AG09319 (cell line): ENCODE data around the gene BPGM.
A peak's percentile ranks its signal among the peaks of the same experiment; 100 is the strongest.

Experiments used
- DNase-seq: peaks from one replicate; pipeline ENCODE4 v3.0.0-alpha.2; 2010; ENCODE audit warnings: low read depth; ENCODE audit errors: extremely low read depth
- TF ChIP-seq, protein P1 (sequence below): IDR thresholded peaks from 2 replicates; pipeline ENCODE4 v1.5.1; 2011; ENCODE audit warnings: low read depth, mild to moderate bottlenecking, inconsistent platforms, low read length, moderate library complexity

BPGM gene

DNA sequence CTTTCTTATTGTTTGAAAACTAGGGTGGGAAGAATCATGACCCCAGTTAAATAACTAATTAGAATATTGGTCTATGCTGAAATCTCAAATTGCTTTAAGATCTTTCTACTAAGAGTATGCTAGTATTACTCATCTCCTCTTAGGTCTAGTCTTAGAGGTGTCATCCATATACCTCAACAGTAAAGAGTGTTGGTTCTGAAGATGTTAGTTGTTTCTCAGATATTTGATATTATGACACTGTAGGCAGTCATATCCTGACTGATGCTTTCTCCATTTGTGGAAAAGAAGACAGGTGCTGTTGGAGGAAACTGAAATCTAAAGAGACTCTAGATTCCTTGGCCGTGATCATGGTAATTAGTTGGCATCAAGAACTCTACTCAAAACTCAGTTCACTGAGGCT lies 21.2 kb downstream of the BPGM start:
- DNase-seq, result no peak
- TF ChIP-seq, protein P1, sequence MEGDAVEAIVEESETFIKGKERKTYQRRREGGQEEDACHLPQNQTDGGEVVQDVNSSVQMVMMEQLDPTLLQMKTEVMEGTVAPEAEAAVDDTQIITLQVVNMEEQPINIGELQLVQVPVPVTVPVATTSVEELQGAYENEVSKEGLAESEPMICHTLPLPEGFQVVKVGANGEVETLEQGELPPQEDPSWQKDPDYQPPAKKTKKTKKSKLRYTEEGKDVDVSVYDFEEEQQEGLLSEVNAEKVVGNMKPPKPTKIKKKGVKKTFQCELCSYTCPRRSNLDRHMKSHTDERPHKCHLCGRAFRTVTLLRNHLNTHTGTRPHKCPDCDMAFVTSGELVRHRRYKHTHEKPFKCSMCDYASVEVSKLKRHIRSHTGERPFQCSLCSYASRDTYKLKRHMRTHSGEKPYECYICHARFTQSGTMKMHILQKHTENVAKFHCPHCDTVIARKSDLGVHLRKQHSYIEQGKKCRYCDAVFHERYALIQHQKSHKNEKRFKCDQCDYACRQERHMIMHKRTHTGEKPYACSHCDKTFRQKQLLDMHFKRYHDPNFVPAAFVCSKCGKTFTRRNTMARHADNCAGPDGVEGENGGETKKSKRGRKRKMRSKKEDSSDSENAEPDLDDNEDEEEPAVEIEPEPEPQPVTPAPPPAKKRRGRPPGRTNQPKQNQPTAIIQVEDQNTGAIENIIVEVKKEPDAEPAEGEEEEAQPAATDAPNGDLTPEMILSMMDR, result no peak

DNA sequence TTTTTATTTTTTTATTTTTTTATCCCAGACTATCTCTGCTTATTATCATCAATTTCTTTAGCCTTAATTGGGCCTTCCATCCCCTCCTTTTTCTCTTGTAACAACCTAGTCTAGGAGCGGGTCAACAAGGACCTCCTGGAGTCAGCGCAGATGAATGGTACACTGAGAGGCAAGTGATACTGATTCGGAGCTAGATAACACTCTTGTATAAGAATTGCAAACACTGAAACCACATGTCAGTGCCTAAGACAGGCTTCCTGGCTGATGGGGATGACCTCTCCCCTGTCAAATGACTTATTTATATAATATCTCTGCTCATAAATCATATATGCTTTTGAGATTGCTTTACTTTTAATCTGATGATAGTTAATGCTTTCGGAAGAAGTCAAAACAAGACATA lies 22.7 kb downstream of the BPGM start:
- DNase-seq, result no peak
- TF ChIP-seq, protein P1, result no peak

DNA sequence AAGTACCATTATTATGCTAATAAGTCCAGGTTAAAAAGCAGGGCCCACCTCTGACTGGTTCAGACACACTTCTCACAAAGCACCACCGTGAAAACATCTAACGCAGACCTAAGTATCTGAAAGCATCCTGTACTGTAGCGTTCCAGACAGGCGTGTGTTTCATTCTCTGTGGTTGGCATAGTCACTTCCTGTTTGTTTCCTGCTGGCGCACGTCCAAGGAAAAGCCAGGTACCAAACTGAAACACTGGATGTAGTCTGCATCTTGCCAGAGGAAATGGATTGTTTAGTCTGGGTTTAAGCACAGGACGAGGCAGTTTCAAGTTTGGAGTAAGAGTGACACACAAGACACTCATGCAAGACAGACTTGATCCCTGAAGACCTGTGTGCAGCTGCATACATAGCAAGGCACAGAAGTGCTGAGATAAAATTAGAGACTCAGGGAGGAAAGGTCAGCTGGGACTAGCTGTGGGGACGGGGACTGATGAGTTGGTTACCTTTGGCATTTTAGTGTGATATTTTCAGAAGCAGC lies 23.3 kb downstream of the BPGM start:
- peak; percentile 48 for DNase-seq
- TF ChIP-seq, protein P1, result no peak

DNA sequence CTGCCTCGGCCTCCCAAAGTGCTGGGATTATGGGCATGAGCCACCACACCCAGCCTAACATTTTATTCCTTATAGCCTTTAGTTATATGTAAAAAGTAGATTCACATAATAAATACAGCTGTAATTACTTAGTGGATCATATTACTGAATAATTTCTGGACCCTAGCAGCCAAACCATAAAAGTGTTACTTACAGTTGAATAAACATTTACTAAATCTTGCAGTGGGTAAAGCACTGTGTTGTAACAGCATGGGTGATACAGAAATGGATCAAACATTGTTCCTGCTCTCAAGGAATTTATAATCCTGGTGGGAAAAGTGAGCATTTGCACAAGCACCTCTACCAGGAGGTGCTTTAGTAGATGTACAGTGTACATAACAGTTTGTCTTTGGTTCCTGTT lies 25.0 kb downstream of the BPGM start:
- TF ChIP-seq, protein P1, result no peak
- no peak for DNase-seq

DNA sequence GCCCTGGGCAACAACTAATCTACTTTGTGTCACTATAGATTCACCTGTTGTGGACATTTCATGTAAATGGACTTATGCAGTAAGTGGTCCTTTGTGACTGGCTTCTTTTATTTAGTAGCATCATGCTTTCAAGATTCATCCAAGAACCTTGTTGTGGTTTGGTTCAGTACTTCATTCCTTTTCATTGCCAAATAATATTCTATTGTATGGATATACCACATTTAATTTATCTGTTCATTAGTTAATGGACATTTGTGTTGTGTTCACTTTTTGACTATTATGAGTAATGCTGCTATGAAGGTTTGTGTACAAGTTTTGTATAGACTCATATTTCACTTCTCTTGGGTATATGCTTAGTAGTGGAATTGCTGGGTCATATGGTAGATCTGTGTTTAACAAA lies 27.8 kb downstream of the BPGM start:
- no peak for DNase-seq
- TF ChIP-seq, protein P1, result no peak

DNA sequence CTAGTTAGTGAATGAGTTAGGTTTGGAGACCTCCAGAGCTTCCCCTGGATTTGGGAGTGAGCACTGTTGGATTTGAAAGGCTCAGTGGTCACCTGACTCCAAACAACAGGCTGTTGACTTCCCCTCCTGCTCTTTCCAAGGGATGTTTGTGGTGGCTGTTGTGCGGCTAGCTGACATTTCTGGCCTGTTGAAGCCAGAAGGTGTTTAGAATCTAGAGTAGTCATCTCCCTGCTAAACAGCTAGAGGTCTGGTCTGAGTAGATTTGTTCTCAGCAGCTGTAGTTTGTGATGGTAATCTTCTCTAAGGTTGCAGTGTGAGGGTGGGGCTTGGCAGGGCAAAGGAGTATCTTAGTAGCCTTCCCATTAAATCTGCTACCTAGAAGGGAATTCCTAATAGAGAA lies 30.1 kb downstream of the BPGM start:
- TF ChIP-seq, protein P1, result no peak
- DNase-seq, result no peak

DNA sequence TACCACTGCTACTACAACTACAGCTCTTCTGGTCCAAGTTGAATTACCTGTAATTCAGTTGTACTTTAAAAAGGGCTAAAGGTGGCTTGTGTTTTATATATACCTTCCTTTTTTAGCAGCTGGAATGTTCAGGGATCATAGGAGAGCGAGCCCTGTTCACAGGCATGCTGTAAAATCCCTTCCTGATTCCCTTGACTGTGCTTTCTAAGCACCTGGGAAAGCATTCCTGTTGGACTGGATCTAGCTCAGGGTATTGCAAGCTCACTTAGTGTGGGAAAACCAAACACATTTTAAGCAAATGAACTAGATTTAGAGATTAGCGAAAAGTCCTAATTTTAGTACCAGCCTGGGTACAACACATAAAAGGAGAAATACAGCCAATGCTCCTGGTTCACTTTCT lies 31.5 kb downstream of the BPGM start:
- TF ChIP-seq, protein P1, result no peak
- DNase-seq, result no peak
